SK-N-MC (cell line): ENCODE results near the gene NEK6.

Experiments
- DNase-seq: peaks from one replicate; pipeline ENCODE4 v3.0.0-alpha.2; 2011; ENCODE audit warnings: low read depth, low spot score
- H3K27ac ChIP-seq: fragments of 200-600 bp; sonication (generic); 2 replicates; pipeline ENCODE4 v1.5.1; 2016; ENCODE audit warnings: mixed run types
- H3K36me3 ChIP-seq: fragments of 200-600 bp; sonication (generic); 2 replicates; pipeline ENCODE4 v1.6.1; 2017; ENCODE audit warnings: antibody characterized with exemption, low read length, mixed read lengths; ENCODE audit not compliant: insufficient read depth
- H3K4me3 ChIP-seq: fragments of 200-600 bp; sonication (generic); 2 replicates; pipeline ENCODE4 v1.5.1; 2016
- H3K9ac ChIP-seq: fragments of 200-600 bp; sonication (generic); 2 replicates; pipeline ENCODE4 v1.8.0; 2017; ENCODE audit warnings: mixed run types, mixed read lengths; ENCODE audit not compliant: insufficient read length
- H3K9me3 ChIP-seq: fragments of 200-600 bp; sonication (generic); 2 replicates; pipeline ENCODE4 v1.6.1; 2017; ENCODE audit warnings: low read depth, mild to moderate bottlenecking, antibody characterized with exemption, low read length, moderate library complexity, mixed read lengths
- EZH2 ChIP-seq: fragments of 200-600 bp; sonication (generic); IDR thresholded peaks from one replicate; pipeline ENCODE4 v1.6.1; 2017; ENCODE audit warnings: antibody characterized with exemption
- FOXP2 ChIP-seq: optimal IDR thresholded peaks from 2 replicates; pipeline ENCODE3; 2011; ENCODE audit warnings: mild to moderate bottlenecking, moderate library complexity; ENCODE audit not compliant: insufficient read depth; ENCODE audit errors: extremely low read length, control extremely low read depth
- POLR2AphosphoS5 ChIP-seq: IDR thresholded peaks from 2 replicates; pipeline ENCODE4 v1.6.1; 2012; ENCODE audit warnings: mild to moderate bottlenecking, low read depth, low read length, borderline replicate concordance

NEK6 gene

GRCh38 chr9:124359426-124359825, 101.7 kb downstream of the NEK6 start:
- Histone ChIP-seq H3K9ac (no peak overlapping the region), H3K9me3 (no peaks in the 10 kb centered on the region), H3K36me3 (peaks cover 20% of the 10 kb centered on the region; the same call in 1 of the 2 replicates), H3K27ac (no peak overlapping the region), H3K4me3 (no peak overlapping the region)
- TF ChIP-seq FOXP2 (no peak), EZH2 (no peak), POLR2AphosphoS5 (no peak)
- DNase-seq = no peak

- Histone ChIP-seq H3K27ac (no peak overlapping the region), H3K36me3 (peaks cover 20% of the 10 kb centered on the region; the same call in 1 of the 2 replicates), H3K9me3 (no peaks in the 10 kb centered on the region), H3K9ac (no peak overlapping the region), H3K4me3 (no peak overlapping the region)
- TF ChIP-seq FOXP2 = no peak
- TF ChIP-seq POLR2AphosphoS5 = no peak
- no peak for TF ChIP-seq EZH2
- no peak for DNase-seq
These were observed 102.3 kb downstream of the NEK6 start for GRCh38 chr9:124359855-124360678.

- Histone ChIP-seq H3K36me3 (peaks cover 15% of the 10 kb centered on the region; the same call in 1 of the 2 replicates), H3K9me3 (no peaks in the 10 kb centered on the region), H3K9ac (no peak overlapping the region), H3K27ac (no peak overlapping the region), H3K4me3 (no peak overlapping the region)
- TF ChIP-seq EZH2 = no peak
- no peak for TF ChIP-seq FOXP2
- TF ChIP-seq POLR2AphosphoS5 = no peak
- no peak for DNase-seq
These were observed 103.4 kb downstream of the NEK6 start for GRCh38 chr9:124361128-124361527.

GRCh38 chr9:124363326-124364096, 105.8 kb downstream of the NEK6 start:
- Histone ChIP-seq H3K9ac (no peak overlapping the region), H3K36me3 (no peaks in the 10 kb centered on the region; the same call in 1 of the 2 replicates), H3K27ac (no peak overlapping the region), H3K9me3 (no peaks in the 10 kb centered on the region), H3K4me3 (no peak overlapping the region)
- TF ChIP-seq POLR2AphosphoS5 (no peak), EZH2 (no peak), FOXP2 (no peak)
- no peak for DNase-seq

- Histone ChIP-seq H3K36me3 (no peaks in the 10 kb centered on the region; the same call in 1 of the 2 replicates), H3K9me3 (no peaks in the 10 kb centered on the region), H3K9ac (no peak overlapping the region), H3K27ac (no peak overlapping the region), H3K4me3 (no peak overlapping the region)
- DNase-seq = no peak
- TF ChIP-seq POLR2AphosphoS5 (no peak), FOXP2 (no peak), EZH2 (no peak)
These were observed 106.4 kb downstream of the NEK6 start for GRCh38 chr9:124364141-124364540.

GRCh38 chr9:124365036-124365435, 107.3 kb downstream of the NEK6 start:
- Histone ChIP-seq H3K9me3 (no peaks in the 10 kb centered on the region), H3K36me3 (no peaks in the 10 kb centered on the region; the same call in 1 of the 2 replicates), H3K9ac (no peak overlapping the region), H3K27ac (no peak overlapping the region), H3K4me3 (no peak overlapping the region)
- no peak for DNase-seq
- no peak for TF ChIP-seq FOXP2
- TF ChIP-seq EZH2 = no peak
- no peak for TF ChIP-seq POLR2AphosphoS5

- Histone ChIP-seq H3K9ac (no peak overlapping the region), H3K27ac (no peak overlapping the region), H3K9me3 (no peaks in the 10 kb centered on the region), H3K36me3 (no peaks in the 10 kb centered on the region; the same call in 1 of the 2 replicates), H3K4me3 (no peak overlapping the region)
- no peak for TF ChIP-seq POLR2AphosphoS5
- TF ChIP-seq FOXP2 = no peak
- no peak for TF ChIP-seq EZH2
- no peak for DNase-seq
These were observed 108.9 kb downstream of the NEK6 start for GRCh38 chr9:124366476-124367220.

GRCh38 chr9:124368692-124369091, 110.9 kb downstream of the NEK6 start:
- Histone ChIP-seq H3K9ac (no peak overlapping the region), H3K4me3 (no peak overlapping the region), H3K9me3 (no peaks in the 10 kb centered on the region), H3K36me3 (peaks cover 3% of the 10 kb centered on the region), H3K27ac (no peak overlapping the region)
- DNase-seq = no peak
- TF ChIP-seq POLR2AphosphoS5 (no peak), EZH2 (no peak), FOXP2 (no peak)
